ENCODE measurements around the gene ZFP82.
A peak's percentile ranks its signal among the peaks of the same experiment; 100 is the strongest.

ZFP82 gene

DNA sequence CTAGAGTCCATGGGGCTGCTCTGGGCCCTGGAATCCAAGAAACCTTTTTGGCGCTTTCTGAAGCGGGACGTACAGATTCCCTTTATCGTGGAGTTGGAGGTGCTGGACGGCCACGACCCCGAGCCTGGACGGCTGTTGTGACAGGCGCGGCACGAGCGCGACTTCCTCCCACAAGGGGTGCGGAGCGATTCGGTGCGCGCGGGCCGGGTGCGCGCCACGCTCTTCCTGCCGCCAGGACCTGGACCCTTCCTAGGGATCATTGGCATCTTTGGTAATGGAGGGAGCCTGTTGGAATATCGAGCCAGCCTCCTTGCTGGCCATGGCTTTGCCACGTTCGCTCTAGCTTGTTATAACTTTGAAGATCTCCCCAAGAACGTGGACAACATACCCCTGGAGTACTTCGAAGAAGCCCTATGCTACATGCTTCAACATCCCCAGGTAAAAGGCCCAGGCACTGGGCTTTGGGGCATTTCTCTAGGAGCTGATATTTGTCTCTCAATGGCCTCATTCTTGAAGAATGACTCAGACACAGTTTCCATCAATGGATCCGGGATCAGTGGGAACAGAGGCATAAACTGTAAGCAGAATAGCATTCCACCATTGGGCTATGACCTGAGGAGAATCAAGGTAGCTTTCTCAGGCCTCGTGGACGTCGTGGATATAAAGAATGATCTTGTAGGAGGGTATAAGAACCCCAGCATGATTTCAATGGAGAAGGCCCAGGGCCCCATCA lies 3.5 kb upstream of the ZFP82 start:
- no peak overlapping the region for H3K27ac ChIP-seq (ENCODE audit: insufficient read depth in 1 of 2, low read depth in 1 of 2, low read length in 2 of 2, poor library complexity in 1 of 2, severe bottlenecking in 2 of 2)
- H3K36me3 ChIP-seq (ENCODE audit: control insufficient read depth in 4 of 4, insufficient read depth in 4 of 4, low read length in 3 of 4) = no peaks in the 10 kb centered on the region
- WGBS (ENCODE audit: insufficient coverage) = 29% methylated on average over 33 of the region's 33 CpGs
- H3K9me3 ChIP-seq (ENCODE audit: control extremely low read depth in 1 of 5, control insufficient read depth in 4 of 5, insufficient read depth in 2 of 5, low read depth in 1 of 5, low read length in 4 of 5) = peaks cover 6 to 35% (median 19%) of the 10 kb centered on the region in 5 experiments
- peaks cover 0 to 23% (median 15%) of the 10 kb centered on the region in 4 experiments for H3K4me1 ChIP-seq (ENCODE audit: control extremely low read depth in 1 of 4, control insufficient read depth in 4 of 4, insufficient read depth in 4 of 4, low read length in 3 of 4)
- POLR2A ChIA-PET = no interaction called here
- H3K27me3 ChIP-seq (replicated peaks in 2 of 5; ENCODE audit: control insufficient read depth in 4 of 5, insufficient read depth in 5 of 5, low read length in 4 of 5) = peaks cover 4 to 35% (median 10%) of the 10 kb centered on the region in 5 experiments
- no peak for DNase-seq
- peak overlapping the region in 6 of 7 experiments; percentile 38 to 75 (median 62) for H3K4me3 ChIP-seq (ENCODE audit: control insufficient read depth in 1 of 7, extremely low read depth in 1 of 7, insufficient read depth in 4 of 7, low read depth in 2 of 7, low read length in 6 of 7)
- CTCF ChIA-PET = no interaction called here

DNA sequence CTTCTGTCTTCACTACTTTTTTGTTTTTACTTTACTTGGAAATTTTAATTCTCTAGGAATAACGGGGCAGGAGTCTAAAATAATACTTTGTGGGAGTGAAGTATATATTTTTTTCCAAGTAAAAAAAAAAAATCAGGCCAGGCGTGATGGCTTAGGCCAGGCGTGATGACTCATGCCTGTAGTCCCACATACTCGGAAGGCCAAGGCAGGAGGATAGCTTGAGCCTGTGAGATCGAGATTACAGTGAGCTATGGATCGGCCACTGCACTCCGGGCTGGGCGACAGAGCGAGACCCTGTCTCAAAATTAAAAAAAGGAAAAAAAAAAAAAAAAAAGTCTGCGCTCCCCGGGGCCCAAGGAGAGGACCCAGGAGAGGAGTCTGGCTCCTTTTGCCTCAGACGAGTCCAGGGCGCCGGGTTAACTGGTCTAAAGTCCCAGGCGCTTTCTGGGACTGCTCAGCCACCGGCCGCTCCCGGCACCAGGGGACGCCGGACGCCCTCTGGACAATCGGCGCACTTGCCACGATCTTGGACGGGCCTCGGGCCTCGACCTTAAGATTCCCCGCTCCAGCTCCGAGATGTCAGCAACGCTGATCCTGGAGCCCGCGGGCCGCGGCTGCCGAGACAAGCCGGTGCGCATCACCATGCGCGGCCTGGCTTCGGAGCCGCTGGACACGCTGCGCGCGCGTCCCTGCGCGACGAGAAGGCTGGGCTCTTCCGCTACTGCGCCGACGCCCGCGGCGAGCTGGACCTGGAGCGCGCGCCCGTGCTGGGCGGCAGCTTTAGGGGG lies 2.7 kb upstream of the ZFP82 start:
- peaks cover 0 to 23% (median 15%) of the 10 kb centered on the region in 4 experiments for H3K4me1 ChIP-seq (ENCODE audit: control extremely low read depth in 1 of 4, control insufficient read depth in 4 of 4, insufficient read depth in 4 of 4, low read length in 3 of 4)
- CTCF ChIA-PET = no interaction called here
- H3K36me3 ChIP-seq (ENCODE audit: control insufficient read depth in 4 of 4, insufficient read depth in 4 of 4, low read length in 3 of 4) = peaks cover 0 to 3% (median 0%) of the 10 kb centered on the region in 4 experiments
- peaks cover 4 to 35% (median 10%) of the 10 kb centered on the region in 5 experiments for H3K27me3 ChIP-seq (replicated peaks in 2 of 5; ENCODE audit: control insufficient read depth in 4 of 5, insufficient read depth in 5 of 5, low read length in 4 of 5)
- H3K9me3 ChIP-seq (ENCODE audit: control extremely low read depth in 1 of 5, control insufficient read depth in 4 of 5, insufficient read depth in 2 of 5, low read depth in 1 of 5, low read length in 4 of 5) = peaks cover 6 to 32% (median 17%) of the 10 kb centered on the region in 5 experiments
- peak overlapping the region in 6 of 7 experiments; percentile 38 to 75 (median 62) for H3K4me3 ChIP-seq (ENCODE audit: control insufficient read depth in 1 of 7, extremely low read depth in 1 of 7, insufficient read depth in 4 of 7, low read depth in 2 of 7, low read length in 6 of 7)
- POLR2A ChIA-PET = no interaction called here
- H3K27ac ChIP-seq (ENCODE audit: insufficient read depth in 1 of 2, low read depth in 1 of 2, low read length in 2 of 2, poor library complexity in 1 of 2, severe bottlenecking in 2 of 2) = no peak overlapping the region
- 10% methylated on average over 57 of the region's 61 CpGs for WGBS (ENCODE audit: insufficient coverage)
- DNase-seq = peak in 2 of 3 donors; percentile 31 to 62

DNA sequence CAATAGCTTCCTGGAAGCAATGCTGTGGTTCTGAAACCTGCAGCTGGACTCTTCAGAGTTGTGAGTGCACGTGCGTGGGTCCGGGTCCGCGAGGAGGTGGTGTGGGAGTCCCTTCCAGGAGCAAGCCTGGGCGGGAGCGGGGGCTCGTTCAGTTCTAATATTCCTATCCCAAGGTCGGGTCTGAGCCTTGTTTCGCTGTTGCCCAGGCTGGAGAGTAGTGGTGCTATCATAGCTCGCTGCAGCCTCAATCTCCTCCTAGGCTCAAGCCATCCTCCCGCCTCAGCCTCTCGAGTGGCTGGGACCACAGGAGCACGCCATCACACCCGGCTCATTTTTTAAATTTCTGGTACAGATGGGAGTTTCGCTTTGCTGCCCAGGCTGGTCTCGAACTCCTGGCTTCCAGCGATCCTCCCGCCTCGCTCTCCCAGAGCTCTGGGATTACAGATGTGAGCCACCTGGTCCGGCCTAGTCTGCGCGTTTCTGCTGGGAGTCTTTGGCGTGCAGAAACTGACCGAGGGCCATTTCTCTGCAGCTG lies 625 bp downstream of the ZFP82 start:
- H3K27ac ChIP-seq (ENCODE audit: insufficient read depth in 1 of 2, low read depth in 1 of 2, low read length in 2 of 2, poor library complexity in 1 of 2, severe bottlenecking in 2 of 2) = peak overlapping the region; percentile 44 to 82
- no peak for DNase-seq
- H3K4me3 ChIP-seq (ENCODE audit: control insufficient read depth in 1 of 7, extremely low read depth in 1 of 7, insufficient read depth in 4 of 7, low read depth in 2 of 7, low read length in 6 of 7) = peak overlapping the region; percentile 51 to 88 (median 79)
- H3K4me1 ChIP-seq (ENCODE audit: control extremely low read depth in 1 of 4, control insufficient read depth in 4 of 4, insufficient read depth in 4 of 4, low read length in 3 of 4) = peaks cover 0 to 23% (median 15%) of the 10 kb centered on the region in 4 experiments
- H3K9me3 ChIP-seq (ENCODE audit: control extremely low read depth in 1 of 5, control insufficient read depth in 4 of 5, insufficient read depth in 2 of 5, low read depth in 1 of 5, low read length in 4 of 5) = peaks cover 6 to 47% (median 18%) of the 10 kb centered on the region in 5 experiments
- ChIA-PET POLR2A (no interaction called here), CTCF (no interaction called here)
- WGBS (ENCODE audit: insufficient coverage) = 34% methylated on average over 21 of the region's 25 CpGs
- H3K36me3 ChIP-seq (ENCODE audit: control insufficient read depth in 4 of 4, insufficient read depth in 4 of 4, low read length in 3 of 4) = peaks cover under 1 to 25% (median 7%) of the 10 kb centered on the region in 4 experiments
- H3K27me3 ChIP-seq (replicated peaks in 2 of 5; ENCODE audit: control insufficient read depth in 4 of 5, insufficient read depth in 5 of 5, low read length in 4 of 5) = peaks cover 4 to 32% (median 10%) of the 10 kb centered on the region in 5 experiments

DNA sequence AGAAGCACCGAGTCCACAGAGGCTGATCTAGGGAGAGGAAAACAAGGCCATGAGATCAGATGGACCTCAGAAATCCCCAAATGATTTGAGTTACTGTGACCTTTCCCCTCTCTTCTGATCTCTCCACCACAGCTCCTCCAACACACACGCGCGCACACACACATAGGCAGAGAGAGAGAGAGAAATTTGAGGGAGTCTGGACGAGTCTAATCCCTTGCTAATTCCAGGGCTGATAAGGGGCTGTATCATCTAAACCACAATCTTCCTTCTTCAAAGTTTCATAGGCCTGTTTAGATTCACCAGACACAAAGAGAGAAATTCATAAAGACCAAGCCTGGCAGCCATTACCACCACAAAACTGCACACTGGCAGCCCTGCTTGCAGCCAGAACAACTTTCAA lies 8.6 kb downstream of the ZFP82 start:
- no CpG with 5 or more reads among the region's 5 CpGs for WGBS (ENCODE audit: insufficient coverage)
- Histone ChIP-seq H3K27me3 (replicated peaks in 2 of 5; ENCODE audit: control insufficient read depth in 4 of 5, insufficient read depth in 5 of 5, low read length in 4 of 5) (no peaks in the 10 kb centered on the region), H3K36me3 (ENCODE audit: control insufficient read depth in 4 of 4, insufficient read depth in 4 of 4, low read length in 3 of 4) (peaks cover 46 to 82% (median 61%) of the 10 kb centered on the region in 4 experiments), H3K9me3 (ENCODE audit: control extremely low read depth in 1 of 5, control insufficient read depth in 4 of 5, insufficient read depth in 2 of 5, low read depth in 1 of 5, low read length in 4 of 5) (peaks cover 17 to 71% (median 55%) of the 10 kb centered on the region in 5 experiments), H3K4me1 (ENCODE audit: control extremely low read depth in 1 of 4, control insufficient read depth in 4 of 4, insufficient read depth in 4 of 4, low read length in 3 of 4) (no peaks in the 10 kb centered on the region), H3K27ac (ENCODE audit: insufficient read depth in 1 of 2, low read depth in 1 of 2, low read length in 2 of 2, poor library complexity in 1 of 2, severe bottlenecking in 2 of 2) (no peak overlapping the region), H3K4me3 (ENCODE audit: control insufficient read depth in 1 of 7, extremely low read depth in 1 of 7, insufficient read depth in 4 of 7, low read depth in 2 of 7, low read length in 6 of 7) (peak overlapping the region in 1 of 7 experiments; percentile 40)
- POLR2A ChIA-PET = no interaction called here
- CTCF ChIA-PET = no interaction called here
- no peak for DNase-seq

DNA sequence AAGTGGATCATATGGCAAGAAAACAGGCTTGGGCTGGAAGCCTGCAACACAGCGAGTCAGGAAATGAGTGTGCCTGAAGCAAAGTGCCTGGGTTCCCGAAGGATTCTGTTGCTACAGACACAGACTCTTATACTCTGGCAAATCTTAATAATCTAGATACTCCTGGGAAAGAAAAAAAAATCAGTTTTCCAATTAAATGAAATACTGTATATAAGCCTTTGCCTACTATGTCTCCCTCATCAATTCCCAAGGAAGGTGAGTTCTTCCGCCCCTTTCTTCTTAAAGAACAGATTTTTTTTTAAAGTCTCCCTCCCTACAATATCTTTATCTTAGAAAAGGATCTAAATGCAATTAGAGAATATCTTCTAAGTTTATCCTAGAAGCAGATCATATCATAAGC lies 10.3 kb downstream of the ZFP82 start:
- Histone ChIP-seq H3K36me3 (ENCODE audit: control insufficient read depth in 4 of 4, insufficient read depth in 4 of 4, low read length in 3 of 4) (peaks cover 56 to 91% (median 72%) of the 10 kb centered on the region in 4 experiments), H3K9me3 (ENCODE audit: control extremely low read depth in 1 of 5, control insufficient read depth in 4 of 5, insufficient read depth in 2 of 5, low read depth in 1 of 5, low read length in 4 of 5) (peaks cover 19 to 70% (median 61%) of the 10 kb centered on the region in 5 experiments), H3K27me3 (replicated peaks in 2 of 5; ENCODE audit: control insufficient read depth in 4 of 5, insufficient read depth in 5 of 5, low read length in 4 of 5) (no peaks in the 10 kb centered on the region), H3K4me1 (ENCODE audit: control extremely low read depth in 1 of 4, control insufficient read depth in 4 of 4, insufficient read depth in 4 of 4, low read length in 3 of 4) (no peaks in the 10 kb centered on the region), H3K4me3 (ENCODE audit: control insufficient read depth in 1 of 7, extremely low read depth in 1 of 7, insufficient read depth in 4 of 7, low read depth in 2 of 7, low read length in 6 of 7) (peak overlapping the region in 1 of 7 experiments; percentile 19), H3K27ac (ENCODE audit: insufficient read depth in 1 of 2, low read depth in 1 of 2, low read length in 2 of 2, poor library complexity in 1 of 2, severe bottlenecking in 2 of 2) (no peak overlapping the region)
- ChIA-PET CTCF (no interaction called here), POLR2A (no interaction called here)
- WGBS (ENCODE audit: insufficient coverage) = no CpG with 5 or more reads among the region's 3 CpGs
- no peak for DNase-seq

DNA sequence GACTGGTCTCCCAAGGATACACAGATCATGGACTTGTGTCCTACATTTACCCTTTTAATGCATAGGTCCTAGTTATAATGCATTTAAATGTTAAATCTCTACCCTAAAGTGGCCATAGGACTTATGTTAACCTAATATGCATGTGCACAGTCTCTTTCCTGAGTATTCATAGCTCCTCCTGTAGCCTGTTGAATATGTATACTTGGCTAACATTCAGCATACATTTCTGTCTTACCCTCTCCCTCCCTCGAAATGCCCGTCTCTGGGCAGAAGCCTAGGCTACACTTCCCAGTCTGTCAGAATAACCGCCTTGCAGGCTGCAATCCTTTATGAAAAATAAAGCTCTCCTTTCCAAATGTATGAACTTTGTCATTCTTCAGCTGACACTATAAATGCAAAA lies 13.9 kb downstream of the ZFP82 start:
- POLR2A ChIA-PET = no interaction called here
- DNase-seq = no peak
- whole genome bisulfite sequencing (ENCODE audit: insufficient coverage) = 100% methylated on average over 3 of the region's 3 CpGs
- no peaks in the 10 kb centered on the region for H3K27me3 ChIP-seq (replicated peaks in 2 of 5; ENCODE audit: control insufficient read depth in 4 of 5, insufficient read depth in 5 of 5, low read length in 4 of 5)
- peaks cover 22 to 68% (median 48%) of the 10 kb centered on the region in 5 experiments for H3K9me3 ChIP-seq (ENCODE audit: control extremely low read depth in 1 of 5, control insufficient read depth in 4 of 5, insufficient read depth in 2 of 5, low read depth in 1 of 5, low read length in 4 of 5)
- H3K4me1 ChIP-seq (ENCODE audit: control extremely low read depth in 1 of 4, control insufficient read depth in 4 of 4, insufficient read depth in 4 of 4, low read length in 3 of 4) = no peaks in the 10 kb centered on the region
- H3K27ac ChIP-seq (ENCODE audit: insufficient read depth in 1 of 2, low read depth in 1 of 2, low read length in 2 of 2, poor library complexity in 1 of 2, severe bottlenecking in 2 of 2) = no peak overlapping the region
- H3K36me3 ChIP-seq (ENCODE audit: control insufficient read depth in 4 of 4, insufficient read depth in 4 of 4, low read length in 3 of 4) = peaks cover 48 to 94% (median 77%) of the 10 kb centered on the region in 4 experiments
- CTCF ChIA-PET = no interaction called here
- H3K4me3 ChIP-seq (ENCODE audit: control insufficient read depth in 1 of 7, extremely low read depth in 1 of 7, insufficient read depth in 4 of 7, low read depth in 2 of 7, low read length in 6 of 7) = no peak overlapping the region
